GM23338 (cell line): ENCODE measurements around the gene CNOT1. TPM values are rescaled to one million over a fixed set of nuclear protein-coding genes. Genes with fewer than 3 reads are reported as not detected.

ENCODE experiments used
- ATAC-seq: fragments of 200-7000 bp; cut with Tn5 transposase; 3 replicates; pipeline ENCODE4 v1.9.1; 2020
- DNase-seq: peaks from one replicate; pipeline ENCODE4 v3.0.0-alpha.2; 2015; ENCODE audit warnings: low spot score
- H2AFZ ChIP-seq: fragments of 200-600 bp; sonication (generic); 2 replicates; pipeline ENCODE4 v1.8.0; 2016; ENCODE audit warnings: antibody characterized with exemption, mild to moderate bottlenecking, moderate library complexity
- H3F3A ChIP-seq: fragments of 200-600 bp; sonication (generic); replicated peaks from 2 replicates; pipeline ENCODE4 v1.8.0; 2017; ENCODE audit warnings: antibody characterized with exemption, mixed run types, low read depth
- H3K27ac ChIP-seq: fragments of 200-600 bp; sonication (generic); 2 replicates; pipeline ENCODE4 v1.6.1; 2016; ENCODE audit warnings: low read depth
- H3K27me3 ChIP-seq: fragments of 200-600 bp; sonication (generic); 2 replicates; pipeline ENCODE4 v1.8.0; 2016; ENCODE audit warnings: mild to moderate bottlenecking, mixed run types, moderate library complexity; ENCODE audit not compliant: insufficient read depth
- H3K36me3 ChIP-seq: fragments of 200-600 bp; sonication (generic); 2 replicates; pipeline ENCODE4 v1.8.0; 2016; ENCODE audit warnings: mild to moderate bottlenecking; ENCODE audit not compliant: insufficient read depth
- H3K4me1 ChIP-seq: fragments of 200-600 bp; sonication (generic); 2 replicates; pipeline ENCODE4 v1.8.0; 2016; ENCODE audit warnings: mild to moderate bottlenecking, moderate library complexity; ENCODE audit not compliant: insufficient read depth
- H3K4me2 ChIP-seq: fragments of 200-600 bp; sonication (generic); 2 replicates; pipeline ENCODE4 v1.7.1; 2017; ENCODE audit warnings: mixed run types
- H3K4me3 ChIP-seq: fragments of 200-600 bp; sonication (generic); 2 replicates; pipeline ENCODE4 v1.6.1; 2016; ENCODE audit warnings: mixed run types
- H3K79me2 ChIP-seq: fragments of 200-600 bp; sonication (generic); replicated peaks from 2 replicates; pipeline ENCODE4 v1.8.0; 2017; ENCODE audit warnings: mild to moderate bottlenecking; ENCODE audit not compliant: insufficient read depth
- H3K9me2 ChIP-seq: fragments of 200-600 bp; sonication (generic); 2 replicates; pipeline ENCODE4 v1.8.0; 2017; ENCODE audit not compliant: insufficient read depth
- H4K20me1 ChIP-seq: fragments of 200-600 bp; sonication (generic); replicated peaks from 2 replicates; pipeline ENCODE4 v1.8.0; 2017; ENCODE audit warnings: mild to moderate bottlenecking; ENCODE audit not compliant: insufficient read depth
- H3K27ac Mint-ChIP-seq: 2 replicates; pipeline ENCODE4 v1.8.0; 2020; ENCODE audit warnings: inconsistent platforms, mild to moderate bottlenecking, moderate library complexity, mixed read lengths
- H3K27me3 Mint-ChIP-seq: 3 replicates; pipeline ENCODE4 v1.8.0; 2022; ENCODE audit warnings: low read depth, mild to moderate bottlenecking, moderate library complexity, mixed read lengths, inconsistent platforms; ENCODE audit not compliant: insufficient read depth, poor library complexity
- H3K36me3 Mint-ChIP-seq: 3 replicates; pipeline ENCODE4 v1.8.0; 2021; ENCODE audit warnings: low read depth, mild to moderate bottlenecking, inconsistent platforms, moderate library complexity, mixed read lengths
- H3K4me1 Mint-ChIP-seq: 3 replicates; pipeline ENCODE4 v1.8.0; 2020; ENCODE audit warnings: mild to moderate bottlenecking, inconsistent platforms, mixed read lengths
- H3K4me3 Mint-ChIP-seq: 3 replicates; pipeline ENCODE4 v1.8.0; 2021; ENCODE audit warnings: moderate library complexity, mild to moderate bottlenecking, inconsistent platforms, mixed read lengths
- H3K9me3 Mint-ChIP-seq: 3 replicates; pipeline ENCODE4 v1.8.0; 2020; ENCODE audit warnings: moderate library complexity, mild to moderate bottlenecking, inconsistent platforms, mixed read lengths
- CREB1 ChIP-seq: fragments of 250-450 bp; sonication (Bioruptor Pico); IDR thresholded peaks from 2 replicates; pipeline ENCODE4 v1.5.0; 2020; ENCODE audit warnings: low read depth, mild to moderate bottlenecking, moderate library complexity
- EZH2 ChIP-seq: fragments of 200-600 bp; sonication (generic); IDR thresholded peaks from one replicate; pipeline ENCODE4 v1.8.0; 2017; ENCODE audit warnings: antibody characterized with exemption, mild to moderate bottlenecking, low read depth; ENCODE audit not compliant: unreplicated experiment
- EZH2phosphoT487 ChIP-seq: fragments of 200-600 bp; sonication (generic); IDR thresholded peaks from one replicate; pipeline ENCODE4 v1.8.1; 2018; ENCODE audit warnings: antibody characterized with exemption; ENCODE audit not compliant: unreplicated experiment
- JUNB ChIP-seq: IDR thresholded peaks from one replicate; pipeline ENCODE4 v1.6.1; 2016; ENCODE audit warnings: antibody characterized with exemption; ENCODE audit not compliant: unreplicated experiment
- NANOG ChIP-seq: IDR thresholded peaks from 2 replicates; pipeline ENCODE4 v1.6.1; 2016; ENCODE audit warnings: antibody characterized with exemption, borderline replicate concordance
- POLR2AphosphoS5 ChIP-seq: IDR thresholded peaks from 2 replicates; pipeline ENCODE4 v1.6.1; 2016; ENCODE audit warnings: antibody characterized with exemption, low read depth
- STAT1 ChIP-seq: IDR thresholded peaks from one replicate; pipeline ENCODE4 v1.6.1; 2016; ENCODE audit warnings: antibody characterized with exemption; ENCODE audit not compliant: unreplicated experiment
- ZNF114 ChIP-seq: fragments of 250-450 bp; sonication (Bioruptor Pico); IDR thresholded peaks from 2 replicates; pipeline ENCODE4 v1.5.0; 2020; ENCODE audit warnings: mild to moderate bottlenecking, moderate library complexity
- ZNF331 ChIP-seq: fragments of 250-450 bp; sonication (Bioruptor Pico); IDR thresholded peaks from 2 replicates; pipeline ENCODE4 v1.5.0; 2020; ENCODE audit warnings: low read depth, mild to moderate bottlenecking, moderate library complexity
- polyA plus RNA-seq: library from polyadenylated mRNA; unstranded; fragments of >200 nt; fragmentation: Nextera tagmentation; extraction: Ambion mirVana; gene quantifications from 2 replicates; pipeline ENCODE4 v1.2.1, GENCODE V29; 2016
- total RNA-seq: library from RNA; depleted of rRNA; stranded (reverse); fragments of >200 nt; shearing (Covaris generic); gene quantifications from 2 replicates; pipeline ENCODE4 v1.2.3, GENCODE V29; 2014
- TF ChIP-seq, protein P1 (sequence below): fragments of 250-450 bp; sonication (Bioruptor Pico); IDR thresholded peaks from 2 replicates; pipeline ENCODE4 v1.5.0; 2020; ENCODE audit warnings: mild to moderate bottlenecking, moderate library complexity
- TF ChIP-seq, protein P2 (sequence below), 2 experiments: fragments of 200-600 bp in 1 of 2; sonication (generic) in 1 of 2; conservative IDR thresholded peaks; 2 replicates each; pipeline versions ENCODE4 v1.5.1 to v1.6.1; 2016 to 2017; ENCODE audit warnings: antibody characterized with exemption in 2 of 2, low read depth in 2 of 2, mild to moderate bottlenecking in 2 of 2, moderate library complexity in 1 of 2
- TF ChIP-seq, protein P3 (sequence below): IDR thresholded peaks from 2 replicates; pipeline ENCODE4 v1.6.1; 2016; ENCODE audit warnings: antibody characterized with exemption
- TF ChIP-seq, protein P4 (sequence below): IDR thresholded peaks from one replicate; pipeline ENCODE4 v1.6.1; 2018; ENCODE audit warnings: antibody characterized with exemption; ENCODE audit not compliant: unreplicated experiment

The CNOT1 gene
- total and polyA plus RNA-seq, 2 experiments from 2014 or later, result 59.2 to 298 TPM

DNA sequence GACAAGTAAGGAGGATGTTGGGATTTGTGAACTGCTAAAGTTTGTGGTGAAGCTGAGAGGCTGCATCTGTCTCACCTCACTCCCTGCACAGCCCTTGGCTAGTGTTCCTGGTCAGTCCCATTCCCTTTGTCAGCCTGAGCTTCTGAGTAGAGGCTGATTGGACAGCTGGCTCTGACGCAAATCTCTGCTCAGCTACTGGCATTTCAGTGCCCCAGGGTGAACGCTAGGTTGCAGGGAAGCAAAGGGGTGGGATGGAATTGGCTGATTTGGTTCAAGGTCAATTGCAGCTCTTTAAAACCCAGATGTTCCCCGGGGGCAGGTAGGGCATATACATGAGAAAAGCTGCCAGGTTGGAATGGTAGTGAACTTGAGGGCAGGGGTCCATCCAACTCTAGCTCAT lies 23.1 kb upstream of the CNOT1 start:
- H2AFZ ChIP-seq, result peak overlapping the region; percentile 82
- peaks cover 5% of the 10 kb centered on the region for H3K27me3 Mint-ChIP-seq

More for the DNA sequence above, 23.1 kb upstream of the CNOT1 start:
- 0 out of 2 replicates have a peak overlapping the region, but pooled peaks have one; percentile 76 for H3K27ac Mint-ChIP-seq
- Histone ChIP-seq H3K36me3 (no peaks in the 10 kb centered on the region), H3K27ac (no peak overlapping the region), H3K9me2 (no peaks in the 10 kb centered on the region), H4K20me1 (no peaks in the 10 kb centered on the region), H3K4me1 (0 out of 2 replicates have a peak, but pooled peaks cover 5% of the 10 kb centered on the region), H3K4me2 (peak overlapping the region; percentile 45; the same call in 1 of the 2 replicates), H3K27me3 (no peaks in the 10 kb centered on the region; the same call in 1 of the 2 replicates), H3K79me2 (no peaks in the 10 kb centered on the region), H3K4me3 (no peak overlapping the region), H3F3A (no peaks in the 10 kb centered on the region)
- peak overlapping the region; percentile 39; the same call in 1 of the 3 replicates for H3K4me3 Mint-ChIP-seq
- ATAC-seq (peak; percentile 97), DNase-seq (peak; percentile 95)
- H3K4me1 Mint-ChIP-seq, result peaks cover 5% of the 10 kb centered on the region; the same call in 2 of the 3 replicates
- no peaks in the 10 kb centered on the region for H3K36me3 Mint-ChIP-seq
- H3K9me3 Mint-ChIP-seq, result no peaks in the 10 kb centered on the region
- TF ChIP-seq ZNF331 (CRISPR knock-in tag) (no peak), NANOG (no peak), STAT1 (no peak), EZH2phosphoT487 (no peak), ZNF114 (CRISPR knock-in tag) (no peak), CREB1 (peak; percentile 81), JUNB (no peak), EZH2 (no peak), POLR2AphosphoS5 (0 out of 2 replicates have a peak, but pooled peaks have one; percentile 28)
- TF ChIP-seq, protein P1, sequence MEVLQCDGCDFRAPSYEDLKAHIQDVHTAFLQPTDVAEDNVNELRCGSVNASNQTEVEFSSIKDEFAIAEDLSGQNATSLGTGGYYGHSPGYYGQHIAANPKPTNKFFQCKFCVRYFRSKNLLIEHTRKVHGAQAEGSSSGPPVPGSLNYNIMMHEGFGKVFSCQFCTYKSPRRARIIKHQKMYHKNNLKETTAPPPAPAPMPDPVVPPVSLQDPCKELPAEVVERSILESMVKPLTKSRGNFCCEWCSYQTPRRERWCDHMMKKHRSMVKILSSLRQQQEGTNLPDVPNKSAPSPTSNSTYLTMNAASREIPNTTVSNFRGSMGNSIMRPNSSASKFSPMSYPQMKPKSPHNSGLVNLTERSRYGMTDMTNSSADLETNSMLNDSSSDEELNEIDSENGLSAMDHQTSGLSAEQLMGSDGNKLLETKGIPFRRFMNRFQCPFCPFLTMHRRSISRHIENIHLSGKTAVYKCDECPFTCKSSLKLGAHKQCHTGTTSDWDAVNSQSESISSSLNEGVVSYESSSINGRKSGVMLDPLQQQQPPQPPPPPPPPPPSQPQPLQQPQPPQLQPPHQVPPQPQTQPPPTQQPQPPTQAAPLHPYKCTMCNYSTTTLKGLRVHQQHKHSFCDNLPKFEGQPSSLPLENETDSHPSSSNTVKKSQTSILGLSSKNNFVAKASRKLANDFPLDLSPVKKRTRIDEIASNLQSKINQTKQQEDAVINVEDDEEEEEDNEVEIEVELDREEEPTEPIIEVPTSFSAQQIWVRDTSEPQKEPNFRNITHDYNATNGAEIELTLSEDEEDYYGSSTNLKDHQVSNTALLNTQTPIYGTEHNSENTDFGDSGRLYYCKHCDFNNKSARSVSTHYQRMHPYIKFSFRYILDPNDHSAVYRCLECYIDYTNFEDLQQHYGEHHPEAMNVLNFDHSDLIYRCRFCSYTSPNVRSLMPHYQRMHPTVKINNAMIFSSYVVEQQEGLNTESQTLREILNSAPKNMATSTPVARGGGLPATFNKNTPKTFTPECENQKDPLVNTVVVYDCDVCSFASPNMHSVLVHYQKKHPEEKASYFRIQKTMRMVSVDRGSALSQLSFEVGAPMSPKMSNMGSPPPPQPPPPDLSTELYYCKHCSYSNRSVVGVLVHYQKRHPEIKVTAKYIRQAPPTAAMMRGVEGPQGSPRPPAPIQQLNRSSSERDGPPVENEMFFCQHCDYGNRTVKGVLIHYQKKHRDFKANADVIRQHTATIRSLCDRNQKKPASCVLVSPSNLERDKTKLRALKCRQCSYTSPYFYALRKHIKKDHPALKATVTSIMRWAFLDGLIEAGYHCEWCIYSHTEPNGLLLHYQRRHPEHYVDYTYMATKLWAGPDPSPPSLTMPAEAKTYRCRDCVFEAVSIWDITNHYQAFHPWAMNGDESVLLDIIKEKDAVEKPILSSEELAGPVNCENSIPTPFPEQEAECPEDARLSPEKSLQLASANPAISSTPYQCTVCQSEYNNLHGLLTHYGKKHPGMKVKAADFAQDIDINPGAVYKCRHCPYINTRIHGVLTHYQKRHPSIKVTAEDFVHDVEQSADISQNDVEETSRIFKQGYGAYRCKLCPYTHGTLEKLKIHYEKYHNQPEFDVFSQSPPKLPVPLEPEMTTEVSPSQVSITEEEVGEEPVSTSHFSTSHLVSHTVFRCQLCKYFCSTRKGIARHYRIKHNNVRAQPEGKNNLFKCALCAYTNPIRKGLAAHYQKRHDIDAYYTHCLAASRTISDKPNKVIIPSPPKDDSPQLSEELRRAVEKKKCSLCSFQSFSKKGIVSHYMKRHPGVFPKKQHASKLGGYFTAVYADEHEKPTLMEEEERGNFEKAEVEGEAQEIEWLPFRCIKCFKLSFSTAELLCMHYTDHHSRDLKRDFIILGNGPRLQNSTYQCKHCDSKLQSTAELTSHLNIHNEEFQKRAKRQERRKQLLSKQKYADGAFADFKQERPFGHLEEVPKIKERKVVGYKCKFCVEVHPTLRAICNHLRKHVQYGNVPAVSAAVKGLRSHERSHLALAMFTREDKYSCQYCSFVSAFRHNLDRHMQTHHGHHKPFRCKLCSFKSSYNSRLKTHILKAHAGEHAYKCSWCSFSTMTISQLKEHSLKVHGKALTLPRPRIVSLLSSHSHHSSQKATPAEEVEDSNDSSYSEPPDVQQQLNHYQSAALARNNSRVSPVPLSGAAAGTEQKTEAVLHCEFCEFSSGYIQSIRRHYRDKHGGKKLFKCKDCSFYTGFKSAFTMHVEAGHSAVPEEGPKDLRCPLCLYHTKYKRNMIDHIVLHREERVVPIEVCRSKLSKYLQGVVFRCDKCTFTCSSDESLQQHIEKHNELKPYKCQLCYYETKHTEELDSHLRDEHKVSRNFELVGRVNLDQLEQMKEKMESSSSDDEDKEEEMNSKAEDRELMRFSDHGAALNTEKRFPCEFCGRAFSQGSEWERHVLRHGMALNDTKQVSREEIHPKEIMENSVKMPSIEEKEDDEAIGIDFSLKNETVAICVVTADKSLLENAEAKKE (CRISPR knock-in tag), result 0 out of 2 replicates have a peak, but pooled peaks have one; percentile 43
- TF ChIP-seq, protein P2, sequence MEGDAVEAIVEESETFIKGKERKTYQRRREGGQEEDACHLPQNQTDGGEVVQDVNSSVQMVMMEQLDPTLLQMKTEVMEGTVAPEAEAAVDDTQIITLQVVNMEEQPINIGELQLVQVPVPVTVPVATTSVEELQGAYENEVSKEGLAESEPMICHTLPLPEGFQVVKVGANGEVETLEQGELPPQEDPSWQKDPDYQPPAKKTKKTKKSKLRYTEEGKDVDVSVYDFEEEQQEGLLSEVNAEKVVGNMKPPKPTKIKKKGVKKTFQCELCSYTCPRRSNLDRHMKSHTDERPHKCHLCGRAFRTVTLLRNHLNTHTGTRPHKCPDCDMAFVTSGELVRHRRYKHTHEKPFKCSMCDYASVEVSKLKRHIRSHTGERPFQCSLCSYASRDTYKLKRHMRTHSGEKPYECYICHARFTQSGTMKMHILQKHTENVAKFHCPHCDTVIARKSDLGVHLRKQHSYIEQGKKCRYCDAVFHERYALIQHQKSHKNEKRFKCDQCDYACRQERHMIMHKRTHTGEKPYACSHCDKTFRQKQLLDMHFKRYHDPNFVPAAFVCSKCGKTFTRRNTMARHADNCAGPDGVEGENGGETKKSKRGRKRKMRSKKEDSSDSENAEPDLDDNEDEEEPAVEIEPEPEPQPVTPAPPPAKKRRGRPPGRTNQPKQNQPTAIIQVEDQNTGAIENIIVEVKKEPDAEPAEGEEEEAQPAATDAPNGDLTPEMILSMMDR (conservative IDR thresholded peaks at IDR 0.05; ENCODE audit: low read depth in 2 of 2), result no peak
- TF ChIP-seq, protein P3, sequence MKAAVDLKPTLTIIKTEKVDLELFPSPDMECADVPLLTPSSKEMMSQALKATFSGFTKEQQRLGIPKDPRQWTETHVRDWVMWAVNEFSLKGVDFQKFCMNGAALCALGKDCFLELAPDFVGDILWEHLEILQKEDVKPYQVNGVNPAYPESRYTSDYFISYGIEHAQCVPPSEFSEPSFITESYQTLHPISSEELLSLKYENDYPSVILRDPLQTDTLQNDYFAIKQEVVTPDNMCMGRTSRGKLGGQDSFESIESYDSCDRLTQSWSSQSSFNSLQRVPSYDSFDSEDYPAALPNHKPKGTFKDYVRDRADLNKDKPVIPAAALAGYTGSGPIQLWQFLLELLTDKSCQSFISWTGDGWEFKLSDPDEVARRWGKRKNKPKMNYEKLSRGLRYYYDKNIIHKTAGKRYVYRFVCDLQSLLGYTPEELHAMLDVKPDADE, result no peak
- TF ChIP-seq, protein P4, sequence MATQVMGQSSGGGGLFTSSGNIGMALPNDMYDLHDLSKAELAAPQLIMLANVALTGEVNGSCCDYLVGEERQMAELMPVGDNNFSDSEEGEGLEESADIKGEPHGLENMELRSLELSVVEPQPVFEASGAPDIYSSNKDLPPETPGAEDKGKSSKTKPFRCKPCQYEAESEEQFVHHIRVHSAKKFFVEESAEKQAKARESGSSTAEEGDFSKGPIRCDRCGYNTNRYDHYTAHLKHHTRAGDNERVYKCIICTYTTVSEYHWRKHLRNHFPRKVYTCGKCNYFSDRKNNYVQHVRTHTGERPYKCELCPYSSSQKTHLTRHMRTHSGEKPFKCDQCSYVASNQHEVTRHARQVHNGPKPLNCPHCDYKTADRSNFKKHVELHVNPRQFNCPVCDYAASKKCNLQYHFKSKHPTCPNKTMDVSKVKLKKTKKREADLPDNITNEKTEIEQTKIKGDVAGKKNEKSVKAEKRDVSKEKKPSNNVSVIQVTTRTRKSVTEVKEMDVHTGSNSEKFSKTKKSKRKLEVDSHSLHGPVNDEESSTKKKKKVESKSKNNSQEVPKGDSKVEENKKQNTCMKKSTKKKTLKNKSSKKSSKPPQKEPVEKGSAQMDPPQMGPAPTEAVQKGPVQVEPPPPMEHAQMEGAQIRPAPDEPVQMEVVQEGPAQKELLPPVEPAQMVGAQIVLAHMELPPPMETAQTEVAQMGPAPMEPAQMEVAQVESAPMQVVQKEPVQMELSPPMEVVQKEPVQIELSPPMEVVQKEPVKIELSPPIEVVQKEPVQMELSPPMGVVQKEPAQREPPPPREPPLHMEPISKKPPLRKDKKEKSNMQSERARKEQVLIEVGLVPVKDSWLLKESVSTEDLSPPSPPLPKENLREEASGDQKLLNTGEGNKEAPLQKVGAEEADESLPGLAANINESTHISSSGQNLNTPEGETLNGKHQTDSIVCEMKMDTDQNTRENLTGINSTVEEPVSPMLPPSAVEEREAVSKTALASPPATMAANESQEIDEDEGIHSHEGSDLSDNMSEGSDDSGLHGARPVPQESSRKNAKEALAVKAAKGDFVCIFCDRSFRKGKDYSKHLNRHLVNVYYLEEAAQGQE, result no peak
